ENCODE results near the gene TBX15.

TBX15 gene

GRCh38 chr1:118948846-118949245 is 39.3 kb downstream of the TBX15 start:
- H3K4me3 ChIP-seq (ENCODE audit: low read depth, low read length) = no peak overlapping the region
- TF ChIP-seq CTCF (IDR thresholded peaks at IDR 0.05; ENCODE audit: control insufficient read depth, extremely low read depth, insufficient read depth) = no peak
- DNase-seq (ENCODE audit: low read depth) = no peak

- TF ChIP-seq CTCF (IDR thresholded peaks at IDR 0.05; ENCODE audit: control insufficient read depth, extremely low read depth, insufficient read depth) = no peak
- H3K4me3 ChIP-seq (ENCODE audit: low read depth, low read length) = no peak overlapping the region
- no peak for DNase-seq (ENCODE audit: low read depth)
These were observed 39.8 kb downstream of the TBX15 start for GRCh38 chr1:118948351-118948750.

GRCh38 chr1:118947790-118948189 is 40.4 kb downstream of the TBX15 start:
- H3K4me3 ChIP-seq (ENCODE audit: low read depth, low read length) = no peak overlapping the region

GRCh38 chr1:118947003-118947765 is 41.0 kb downstream of the TBX15 start:
- no peak for TF ChIP-seq CTCF (IDR thresholded peaks at IDR 0.05; ENCODE audit: control insufficient read depth, extremely low read depth, insufficient read depth)
- no peak for DNase-seq (ENCODE audit: low read depth)
- H3K4me3 ChIP-seq (ENCODE audit: low read depth, low read length) = no peak overlapping the region

More at GRCh38 chr1:118947790-118948189, 40.4 kb downstream of the TBX15 start:
- DNase-seq (ENCODE audit: low read depth) = no peak
- no peak for TF ChIP-seq CTCF (IDR thresholded peaks at IDR 0.05; ENCODE audit: control insufficient read depth, extremely low read depth, insufficient read depth)

- DNase-seq (ENCODE audit: low read depth) = no peak
- no peak for TF ChIP-seq CTCF (IDR thresholded peaks at IDR 0.05; ENCODE audit: control insufficient read depth, extremely low read depth, insufficient read depth)
- H3K4me3 ChIP-seq (ENCODE audit: low read depth, low read length) = no peak overlapping the region
These were observed 42.7 kb downstream of the TBX15 start for GRCh38 chr1:118945489-118945888.

GRCh38 chr1:118944546-118944945 is 43.6 kb downstream of the TBX15 start:
- no peak overlapping the region for H3K4me3 ChIP-seq (ENCODE audit: low read depth, low read length)
- no peak for DNase-seq (ENCODE audit: low read depth)
- no peak for TF ChIP-seq CTCF (IDR thresholded peaks at IDR 0.05; ENCODE audit: control insufficient read depth, extremely low read depth, insufficient read depth)

GRCh38 chr1:118944133-118944532 is 44.0 kb downstream of the TBX15 start:
- H3K4me3 ChIP-seq (ENCODE audit: low read depth, low read length) = no peak overlapping the region
- no peak for TF ChIP-seq CTCF (IDR thresholded peaks at IDR 0.05; ENCODE audit: control insufficient read depth, extremely low read depth, insufficient read depth)
- DNase-seq (ENCODE audit: low read depth) = no peak
